Adrenal gland (tissue), 5 donors: ENCODE results near the gene ADGRA1.

Experiments used
- CTCF ChIP-seq, 6 experiments: fragments of 450-650 bp in 4 of 6; fragments of 200-600 bp in 2 of 6; sonication (generic) in 1 of 6; IDR thresholded peaks; 1 replicate in 5 of 6; 2 replicates in 1 of 6; pipeline versions ENCODE4 v1.5.1 to v1.8.0; 2016 to 2021; ENCODE audit warnings: antibody characterized with exemption in 6 of 6, mild to moderate bottlenecking in 2 of 6, moderate library complexity in 1 of 6
- POLR2A ChIP-seq, 2 donors: fragments of 450-650 bp; IDR thresholded peaks; one replicate each; pipeline ENCODE4 v1.6.1; 2017; ENCODE audit warnings: antibody characterized with exemption in 2 of 2, mild to moderate bottlenecking in 2 of 2, moderate library complexity in 1 of 2
- donor health status: DM: no; HTN: no; CAD: no.

DNA sequence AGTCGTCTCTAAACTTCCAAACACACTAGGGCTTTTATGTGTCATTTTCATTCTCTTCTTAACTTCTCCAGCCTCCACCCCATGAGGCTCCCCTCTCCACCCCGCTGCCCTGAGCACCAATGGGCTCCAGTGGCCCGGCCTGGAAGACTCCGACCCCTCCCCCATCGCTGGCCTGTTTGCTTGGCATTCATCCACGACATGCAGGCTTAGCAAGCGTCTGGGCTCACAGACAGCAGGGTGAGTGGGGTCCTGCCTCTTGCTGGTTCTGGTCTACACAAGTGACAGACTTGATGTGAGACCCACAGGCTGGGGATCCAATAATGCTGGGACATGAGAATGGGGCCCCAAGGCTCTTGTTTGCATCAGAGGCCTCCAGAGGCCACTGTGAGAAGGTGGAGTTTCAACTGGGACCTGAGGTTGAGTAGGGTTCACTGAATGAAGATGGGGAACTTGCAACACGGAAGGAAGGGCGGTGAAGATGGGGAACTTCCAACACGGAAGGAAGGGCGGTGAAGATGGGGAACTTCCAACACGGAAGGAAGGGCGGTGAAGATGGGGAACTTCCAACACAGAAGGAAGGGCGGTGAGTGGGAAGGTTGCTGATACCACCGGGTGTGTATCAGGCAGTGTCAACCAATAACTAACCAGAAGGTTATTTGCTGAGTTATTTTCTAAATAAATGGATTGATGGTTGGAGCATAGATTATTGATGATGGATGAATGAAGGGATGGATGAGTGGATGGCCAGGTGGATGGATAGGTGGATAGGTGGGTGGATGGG, 86.3 kb downstream of the ADGRA1 start:
- TF ChIP-seq CTCF (IDR thresholded peaks at IDR 0.05) = no peak
- no peak for TF ChIP-seq POLR2A (IDR thresholded peaks at IDR 0.05)
